OCI-LY7 (cell line): ENCODE measurements around the gene B3GALT5.

ENCODE experiments used
- EZH2phosphoT487 ChIP-seq: fragments of 200-600 bp; sonication (generic); IDR thresholded peaks from 2 replicates; pipeline ENCODE4 v1.6.1; 2018; ENCODE audit warnings: low read depth, borderline replicate concordance, mild to moderate bottlenecking, mixed run types, antibody characterized with exemption, low read length, moderate library complexity, mixed read lengths
- TF ChIP-seq, protein P1 (sequence below): fragments of 200-600 bp; sonication (generic); conservative IDR thresholded peaks from 2 replicates; pipeline ENCODE4 v1.5.1; 2014; ENCODE audit warnings: mild to moderate bottlenecking, antibody characterized with exemption, low read length, moderate library complexity, mixed read lengths

DNA sequence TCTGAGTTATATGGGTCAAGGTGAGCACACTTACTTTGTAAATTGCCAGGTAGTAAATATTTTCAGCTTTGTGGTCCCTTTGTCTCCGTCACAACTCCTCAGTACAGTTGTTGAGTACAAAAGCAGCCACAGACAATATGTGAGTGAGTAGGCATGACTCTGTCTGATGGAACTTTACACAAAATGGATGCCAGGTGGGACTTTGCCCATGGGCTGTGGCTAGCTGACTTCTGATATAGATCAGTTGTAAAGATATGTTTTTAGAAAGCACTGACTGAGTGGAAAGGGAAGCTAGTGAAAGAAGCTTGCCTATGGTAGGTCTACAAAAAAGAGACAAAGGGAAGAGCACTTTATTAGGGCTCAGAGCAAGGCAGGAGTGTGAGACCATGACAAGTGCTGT is 109.1 kb downstream of the B3GALT5 start:
- TF ChIP-seq, protein P1, sequence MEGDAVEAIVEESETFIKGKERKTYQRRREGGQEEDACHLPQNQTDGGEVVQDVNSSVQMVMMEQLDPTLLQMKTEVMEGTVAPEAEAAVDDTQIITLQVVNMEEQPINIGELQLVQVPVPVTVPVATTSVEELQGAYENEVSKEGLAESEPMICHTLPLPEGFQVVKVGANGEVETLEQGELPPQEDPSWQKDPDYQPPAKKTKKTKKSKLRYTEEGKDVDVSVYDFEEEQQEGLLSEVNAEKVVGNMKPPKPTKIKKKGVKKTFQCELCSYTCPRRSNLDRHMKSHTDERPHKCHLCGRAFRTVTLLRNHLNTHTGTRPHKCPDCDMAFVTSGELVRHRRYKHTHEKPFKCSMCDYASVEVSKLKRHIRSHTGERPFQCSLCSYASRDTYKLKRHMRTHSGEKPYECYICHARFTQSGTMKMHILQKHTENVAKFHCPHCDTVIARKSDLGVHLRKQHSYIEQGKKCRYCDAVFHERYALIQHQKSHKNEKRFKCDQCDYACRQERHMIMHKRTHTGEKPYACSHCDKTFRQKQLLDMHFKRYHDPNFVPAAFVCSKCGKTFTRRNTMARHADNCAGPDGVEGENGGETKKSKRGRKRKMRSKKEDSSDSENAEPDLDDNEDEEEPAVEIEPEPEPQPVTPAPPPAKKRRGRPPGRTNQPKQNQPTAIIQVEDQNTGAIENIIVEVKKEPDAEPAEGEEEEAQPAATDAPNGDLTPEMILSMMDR = no peak
- no peak for TF ChIP-seq EZH2phosphoT487
